ENCODE results near the gene SUPT20H.

DNA sequence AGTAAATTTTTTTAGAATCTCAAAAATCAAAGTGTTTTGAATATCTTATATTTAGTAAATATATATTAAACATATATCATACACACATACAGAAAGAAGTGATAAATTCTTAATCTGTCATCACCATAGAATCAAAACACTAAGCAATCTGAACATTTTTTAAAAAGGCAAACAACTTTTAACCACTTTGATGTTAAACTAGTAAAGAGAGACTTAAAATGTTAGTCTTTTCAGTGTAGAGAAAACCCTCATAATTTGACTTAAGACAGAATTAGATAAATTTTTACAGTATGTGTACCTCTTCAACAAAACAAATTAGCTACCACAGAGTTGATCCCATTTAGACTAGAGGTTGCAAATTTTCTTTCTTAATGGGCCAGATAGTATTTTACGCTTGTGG is 13.4 kb downstream of the SUPT20H start:
- TF ChIP-seq POLR2AphosphoS5 (IDR thresholded peaks at IDR 0.05; ENCODE audit: low read depth, low read length), result no peak
- TF ChIP-seq RAD21 (IDR thresholded peaks at IDR 0.05; ENCODE audit: low read depth), result no peak
- TF ChIP-seq, protein P1, sequence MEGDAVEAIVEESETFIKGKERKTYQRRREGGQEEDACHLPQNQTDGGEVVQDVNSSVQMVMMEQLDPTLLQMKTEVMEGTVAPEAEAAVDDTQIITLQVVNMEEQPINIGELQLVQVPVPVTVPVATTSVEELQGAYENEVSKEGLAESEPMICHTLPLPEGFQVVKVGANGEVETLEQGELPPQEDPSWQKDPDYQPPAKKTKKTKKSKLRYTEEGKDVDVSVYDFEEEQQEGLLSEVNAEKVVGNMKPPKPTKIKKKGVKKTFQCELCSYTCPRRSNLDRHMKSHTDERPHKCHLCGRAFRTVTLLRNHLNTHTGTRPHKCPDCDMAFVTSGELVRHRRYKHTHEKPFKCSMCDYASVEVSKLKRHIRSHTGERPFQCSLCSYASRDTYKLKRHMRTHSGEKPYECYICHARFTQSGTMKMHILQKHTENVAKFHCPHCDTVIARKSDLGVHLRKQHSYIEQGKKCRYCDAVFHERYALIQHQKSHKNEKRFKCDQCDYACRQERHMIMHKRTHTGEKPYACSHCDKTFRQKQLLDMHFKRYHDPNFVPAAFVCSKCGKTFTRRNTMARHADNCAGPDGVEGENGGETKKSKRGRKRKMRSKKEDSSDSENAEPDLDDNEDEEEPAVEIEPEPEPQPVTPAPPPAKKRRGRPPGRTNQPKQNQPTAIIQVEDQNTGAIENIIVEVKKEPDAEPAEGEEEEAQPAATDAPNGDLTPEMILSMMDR (IDR thresholded peaks at IDR 0.05 in 2 of 3, conservative IDR thresholded peaks at IDR 0.05 in 1 of 3; ENCODE audit: borderline replicate concordance in 1 of 3, insufficient read depth in 1 of 3, low read depth in 2 of 3, low read length in 2 of 3), result no peak
- no peak for TF ChIP-seq POLR2A (IDR thresholded peaks at IDR 0.05; ENCODE audit: borderline replicate concordance, extremely low read depth, insufficient read depth, insufficient read length)
- TF ChIP-seq, protein P2, sequence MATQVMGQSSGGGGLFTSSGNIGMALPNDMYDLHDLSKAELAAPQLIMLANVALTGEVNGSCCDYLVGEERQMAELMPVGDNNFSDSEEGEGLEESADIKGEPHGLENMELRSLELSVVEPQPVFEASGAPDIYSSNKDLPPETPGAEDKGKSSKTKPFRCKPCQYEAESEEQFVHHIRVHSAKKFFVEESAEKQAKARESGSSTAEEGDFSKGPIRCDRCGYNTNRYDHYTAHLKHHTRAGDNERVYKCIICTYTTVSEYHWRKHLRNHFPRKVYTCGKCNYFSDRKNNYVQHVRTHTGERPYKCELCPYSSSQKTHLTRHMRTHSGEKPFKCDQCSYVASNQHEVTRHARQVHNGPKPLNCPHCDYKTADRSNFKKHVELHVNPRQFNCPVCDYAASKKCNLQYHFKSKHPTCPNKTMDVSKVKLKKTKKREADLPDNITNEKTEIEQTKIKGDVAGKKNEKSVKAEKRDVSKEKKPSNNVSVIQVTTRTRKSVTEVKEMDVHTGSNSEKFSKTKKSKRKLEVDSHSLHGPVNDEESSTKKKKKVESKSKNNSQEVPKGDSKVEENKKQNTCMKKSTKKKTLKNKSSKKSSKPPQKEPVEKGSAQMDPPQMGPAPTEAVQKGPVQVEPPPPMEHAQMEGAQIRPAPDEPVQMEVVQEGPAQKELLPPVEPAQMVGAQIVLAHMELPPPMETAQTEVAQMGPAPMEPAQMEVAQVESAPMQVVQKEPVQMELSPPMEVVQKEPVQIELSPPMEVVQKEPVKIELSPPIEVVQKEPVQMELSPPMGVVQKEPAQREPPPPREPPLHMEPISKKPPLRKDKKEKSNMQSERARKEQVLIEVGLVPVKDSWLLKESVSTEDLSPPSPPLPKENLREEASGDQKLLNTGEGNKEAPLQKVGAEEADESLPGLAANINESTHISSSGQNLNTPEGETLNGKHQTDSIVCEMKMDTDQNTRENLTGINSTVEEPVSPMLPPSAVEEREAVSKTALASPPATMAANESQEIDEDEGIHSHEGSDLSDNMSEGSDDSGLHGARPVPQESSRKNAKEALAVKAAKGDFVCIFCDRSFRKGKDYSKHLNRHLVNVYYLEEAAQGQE (IDR thresholded peaks at IDR 0.05; ENCODE audit: low read depth), result no peak
- TF ChIP-seq ZBTB33 (IDR thresholded peaks at IDR 0.05; ENCODE audit: extremely low read depth, insufficient replicate concordance, low read length), result no peak
- TF ChIP-seq SIN3A (IDR thresholded peaks at IDR 0.05; ENCODE audit: low read depth), result no peak
